WTC11 (cell line): ENCODE data around the gene TPT1.

ENCODE experiments used
- ATF3 ChIP-seq: sonication (generic); formaldehyde crosslinking; conservative IDR thresholded peaks from 2 replicates; pipeline ENCODE4 v1.8.1; 2022; ENCODE audit warnings: mild to moderate bottlenecking, missing genetic modification reagents
- CREM ChIP-seq: sonication (generic); formaldehyde crosslinking; IDR thresholded peaks from 2 replicates; pipeline ENCODE4 v1.8.1; 2022; ENCODE audit warnings: mild to moderate bottlenecking, missing genetic modification reagents, moderate library complexity
- CTCF ChIP-seq: fragments of 200-600 bp; IDR thresholded peaks from 2 replicates; pipeline ENCODE4 v1.8.0; 2022; ENCODE audit warnings: antibody characterized with exemption
- ETV6 ChIP-seq: sonication (generic); formaldehyde crosslinking; IDR thresholded peaks from 2 replicates; pipeline ENCODE4 v1.8.1; 2022; ENCODE audit warnings: mild to moderate bottlenecking, missing genetic modification reagents
- GABPB1 ChIP-seq: sonication (generic); formaldehyde crosslinking; IDR thresholded peaks from 2 replicates; pipeline ENCODE4 v1.8.1; 2023; ENCODE audit warnings: mild to moderate bottlenecking, missing genetic modification reagents
- IRF2 ChIP-seq: sonication (generic); formaldehyde crosslinking; IDR thresholded peaks from 2 replicates; pipeline ENCODE4 v1.8.0; 2022; ENCODE audit warnings: low read depth, missing genetic modification reagents, borderline replicate concordance
- MAX ChIP-seq: sonication (generic); formaldehyde crosslinking; IDR thresholded peaks from 2 replicates; pipeline ENCODE4 v1.8.0; 2022; ENCODE audit warnings: mild to moderate bottlenecking, missing genetic modification reagents
- NFYB ChIP-seq: sonication (generic); formaldehyde crosslinking; conservative IDR thresholded peaks from 2 replicates; pipeline ENCODE4 v1.8.0; 2022; ENCODE audit warnings: low read depth, missing genetic modification reagents
- NR2C2 ChIP-seq: sonication (generic); formaldehyde crosslinking; IDR thresholded peaks from 2 replicates; pipeline ENCODE4 v1.8.0; 2022; ENCODE audit warnings: mild to moderate bottlenecking, missing genetic modification reagents
- TEAD1 ChIP-seq: sonication (generic); formaldehyde crosslinking; IDR thresholded peaks from 2 replicates; pipeline ENCODE4 v1.8.0; 2022; ENCODE audit warnings: mild to moderate bottlenecking, missing genetic modification reagents
- USF2 ChIP-seq: sonication (generic); formaldehyde crosslinking; IDR thresholded peaks from 2 replicates; pipeline ENCODE4 v1.8.1; 2023; ENCODE audit warnings: mild to moderate bottlenecking, missing genetic modification reagents, moderate library complexity
- ZNF121 ChIP-seq: sonication (generic); formaldehyde crosslinking; IDR thresholded peaks from 2 replicates; pipeline ENCODE4 v1.8.0; 2023; ENCODE audit warnings: missing genetic modification reagents
- ZNF317 ChIP-seq: sonication (generic); formaldehyde crosslinking; IDR thresholded peaks from 2 replicates; pipeline ENCODE4 v1.8.1; 2023; ENCODE audit warnings: low read depth, mild to moderate bottlenecking, moderate library complexity, missing genetic modification reagents, borderline replicate concordance
- ZNF512 ChIP-seq: sonication (generic); formaldehyde crosslinking; IDR thresholded peaks from 2 replicates; pipeline ENCODE4 v1.8.1; 2022; ENCODE audit warnings: missing genetic modification reagents, borderline replicate concordance

GRCh38 chr13:45350152-45350551 lies 9.2 kb upstream of the TPT1 start:
- TF ChIP-seq CREM (CRISPR knock-in tag) (no peak), CTCF (no peak), MAX (CRISPR knock-in tag) (no peak), NR2C2 (CRISPR knock-in tag) (no peak), ZNF317 (no peak), ATF3 (CRISPR knock-in tag) (no peak), IRF2 (CRISPR knock-in tag) (no peak), ZNF121 (CRISPR knock-in tag) (no peak), ZNF512 (CRISPR knock-in tag) (no peak), NFYB (no peak), GABPB1 (no peak), TEAD1 (CRISPR knock-in tag) (no peak), ETV6 (CRISPR knock-in tag) (no peak), USF2 (CRISPR knock-in tag) (no peak)
